Activated T-helper 2 cell treated with anti-CD3 and anti-CD28 coated beads, Interferon-gamma antibody, Interleukin-2, Interleukin-4, amounts not matched to agents 10 μg/mL and 5 μg/mL and 100 μg/mL, durations not matched to agents 14 hours and 24 hours and 36 hours (primary cell): ENCODE measurements around the gene DBP. TPM values are rescaled to one million over a fixed set of nuclear protein-coding genes. Genes with fewer than 3 reads are reported as not detected.
A peak's percentile ranks its signal among the peaks of the same experiment; 100 is the strongest.

Experiments
- DNase-seq: peaks from one replicate; pipeline ENCODE4 v3.0.0; 2021; ENCODE audit warnings: low spot score
- H3K27ac Mint-ChIP-seq: one replicate; pipeline ENCODE4 v1.8.0; 2021; ENCODE audit warnings: mixed read lengths
- H3K27me3 Mint-ChIP-seq: one replicate; pipeline ENCODE4 v1.8.0; 2021; ENCODE audit warnings: low read depth, mixed read lengths
- H3K36me3 Mint-ChIP-seq: one replicate; pipeline ENCODE4 v1.8.0; 2021; ENCODE audit warnings: low read depth, mixed read lengths
- H3K4me1 Mint-ChIP-seq: one replicate; pipeline ENCODE4 v1.8.0; 2021; ENCODE audit warnings: low read depth, mixed read lengths
- H3K4me3 Mint-ChIP-seq: one replicate; pipeline ENCODE4 v1.8.0; 2021; ENCODE audit warnings: low read depth, mild to moderate bottlenecking, moderate library complexity, mixed read lengths
- H3K9me3 Mint-ChIP-seq: one replicate; pipeline ENCODE4 v1.8.0; 2021; ENCODE audit warnings: mixed read lengths
- intact Hi-C: fragments of 100-400 bp; cut with micrococcal nuclease; formaldehyde crosslinking; loops from one replicate; pipeline ENCODE4 v1.15.1; 2023
- total RNA-seq: library from RNA; stranded (reverse); gene quantifications from 2 replicates; pipeline ENCODE4 v1.2.3, GENCODE V29; 2022

Gene DBP
- total RNA-seq, 1 donor from 2014 or later: 7.3 TPM

GRCh38 chr19:48617146-48617937, 19.8 kb downstream of the DBP start:
- Mint-ChIP-seq H3K9me3 (no peaks in the 10 kb centered on the region), H3K36me3 (peaks cover 54% of the 10 kb centered on the region), H3K4me1 (peaks cover 25% of the 10 kb centered on the region), H3K4me3 (peak overlapping the region; percentile 95), H3K27me3 (no peaks in the 10 kb centered on the region), H3K27ac (peak overlapping the region; percentile 99)
- no peak for DNase-seq
- intact Hi-C loops: no loop called here

GRCh38 chr19:48616491-48617056, 20.6 kb downstream of the DBP start:
- Mint-ChIP-seq H3K9me3 (no peaks in the 10 kb centered on the region), H3K27ac (peak overlapping the region; percentile 99), H3K36me3 (peaks cover 51% of the 10 kb centered on the region), H3K4me3 (peak overlapping the region; percentile 95), H3K27me3 (no peaks in the 10 kb centered on the region), H3K4me1 (peaks cover 21% of the 10 kb centered on the region)
- no peak for DNase-seq
- intact Hi-C loops: no loop called here

GRCh38 chr19:48616041-48616436, 21.1 kb downstream of the DBP start:
- Mint-ChIP-seq H3K27ac (peak overlapping the region; percentile 58), H3K9me3 (no peaks in the 10 kb centered on the region), H3K36me3 (peaks cover 48% of the 10 kb centered on the region), H3K4me3 (peak overlapping the region; percentile 95), H3K27me3 (no peaks in the 10 kb centered on the region), H3K4me1 (peaks cover 18% of the 10 kb centered on the region)
- intact Hi-C loops: no loop called here
- no peak for DNase-seq

- intact Hi-C loops: no loop called here
- Mint-ChIP-seq H3K27ac (no peak overlapping the region), H3K27me3 (no peaks in the 10 kb centered on the region), H3K4me3 (peak overlapping the region; percentile 45), H3K9me3 (no peaks in the 10 kb centered on the region), H3K4me1 (peaks cover 18% of the 10 kb centered on the region), H3K36me3 (peaks cover 48% of the 10 kb centered on the region)
- DNase-seq: no peak
These were observed 21.7 kb downstream of the DBP start for GRCh38 chr19:48615231-48616040.

- H3K4me1 Mint-ChIP-seq: peaks cover 12% of the 10 kb centered on the region
- H3K4me3 Mint-ChIP-seq: peak within 1 kb of the TSS; percentile 45
- no peaks in the 10 kb centered on the region for H3K27me3 Mint-ChIP-seq
- DNase-seq: no peak
- peak within 1 kb of the TSS; percentile 28 for H3K27ac Mint-ChIP-seq
- intact Hi-C loops: no loop called here
- peaks cover 48% of the 10 kb centered on the region for H3K36me3 Mint-ChIP-seq
- H3K9me3 Mint-ChIP-seq: no peaks in the 10 kb centered on the region
These were observed 22.5 kb downstream of the DBP start, which contains the start of gene FAM83E for GRCh38 chr19:48614436-48615230. Gene FAM83E, minus strand, starts transcription at chr19:48615076. Its CDS starts 1,704 bp downstream, at chr19:48613372.

GRCh38 chr19:48613852-48614435, 23.2 kb downstream of the DBP start:
- H3K4me3 Mint-ChIP-seq: no peak overlapping the region
- no peak for DNase-seq
- H3K27ac Mint-ChIP-seq: peak overlapping the region; percentile 28
- peaks cover 10% of the 10 kb centered on the region for H3K4me1 Mint-ChIP-seq
- no peaks in the 10 kb centered on the region for H3K9me3 Mint-ChIP-seq
- intact Hi-C loops: no loop called here
- H3K36me3 Mint-ChIP-seq: peaks cover 47% of the 10 kb centered on the region
- no peaks in the 10 kb centered on the region for H3K27me3 Mint-ChIP-seq

GRCh38 chr19:48613024-48613851, 23.9 kb downstream of the DBP start:
- H3K9me3 Mint-ChIP-seq: no peaks in the 10 kb centered on the region
- H3K4me3 Mint-ChIP-seq: no peak overlapping the region
- no peak for DNase-seq
- H3K27me3 Mint-ChIP-seq: no peaks in the 10 kb centered on the region
- intact Hi-C loops: no loop called here
- peaks cover 40% of the 10 kb centered on the region for H3K36me3 Mint-ChIP-seq
- peaks cover 10% of the 10 kb centered on the region for H3K4me1 Mint-ChIP-seq
- no peak overlapping the region for H3K27ac Mint-ChIP-seq

GRCh38 chr19:48611872-48612271, 25.3 kb downstream of the DBP start:
- Mint-ChIP-seq H3K9me3 (no peaks in the 10 kb centered on the region), H3K4me3 (no peak overlapping the region), H3K27ac (no peak overlapping the region)

GRCh38 chr19:48609571-48610108, 27.5 kb downstream of the DBP start:
- Mint-ChIP-seq H3K4me1 (peaks cover 2% of the 10 kb centered on the region), H3K4me3 (no peak overlapping the region), H3K27ac (no peak overlapping the region), H3K27me3 (no peaks in the 10 kb centered on the region), H3K9me3 (no peaks in the 10 kb centered on the region), H3K36me3 (peaks cover 6% of the 10 kb centered on the region)
- intact Hi-C loops: loop anchor here (2.0 kb wide), 1 partner anchor 103 kb away; no protein-coding TSS in a partner anchor
- DNase-seq: no peak

More at GRCh38 chr19:48611872-48612271, 25.3 kb downstream of the DBP start:
- H3K4me1 Mint-ChIP-seq: peaks cover 8% of the 10 kb centered on the region
- intact Hi-C loops: no loop called here
- no peak for DNase-seq
- H3K27me3 Mint-ChIP-seq: no peaks in the 10 kb centered on the region
- peaks cover 26% of the 10 kb centered on the region for H3K36me3 Mint-ChIP-seq

- DNase-seq: peak; percentile 33
- Mint-ChIP-seq H3K36me3 (peaks cover under 1% of the 10 kb centered on the region), H3K9me3 (no peaks in the 10 kb centered on the region), H3K4me3 (no peak overlapping the region), H3K27ac (no peak overlapping the region), H3K27me3 (no peaks in the 10 kb centered on the region), H3K4me1 (peaks cover 2% of the 10 kb centered on the region)
- intact Hi-C loops: loop anchor here (2.0 kb wide), 1 partner anchor 102 kb away; no protein-coding TSS in a partner anchor
These were observed 28.3 kb downstream of the DBP start for GRCh38 chr19:48608798-48609263.

- no peaks in the 10 kb centered on the region for H3K27me3 Mint-ChIP-seq
- H3K4me1 Mint-ChIP-seq: peaks cover 2% of the 10 kb centered on the region
- no peaks in the 10 kb centered on the region for H3K9me3 Mint-ChIP-seq
- H3K4me3 Mint-ChIP-seq: no peak overlapping the region
- no peaks in the 10 kb centered on the region for H3K36me3 Mint-ChIP-seq
- intact Hi-C loops: no loop called here
- H3K27ac Mint-ChIP-seq: no peak overlapping the region
- no peak for DNase-seq
These were observed 29.8 kb downstream of the DBP start for GRCh38 chr19:48607359-48607755.
